Stimulated activated CD8-positive, alpha-beta memory T cell treated with anti-CD3 and anti-CD28 coated beads, Interleukin-4, amount 100 ng/mL, for 48 hours (primary cell): ENCODE data around the gene DNM1.

Source experiments
- DNase-seq: peaks from one replicate; pipeline ENCODE4 v3.0.0-alpha.2; 2020

The DNM1 gene

GRCh38 chr9:128206484-128206883 lies 3.3 kb downstream of the DNM1 start:
- no peak for DNase-seq

GRCh38 chr9:128206916-128207910 lies 4.0 kb downstream of the DNM1 start:
- DNase-seq: no peak

- no peak for DNase-seq
These were observed 5.2 kb downstream of the DNM1 start for GRCh38 chr9:128208386-128208785.

GRCh38 chr9:128208946-128209669 lies 5.9 kb downstream of the DNM1 start:
- DNase-seq: no peak

GRCh38 chr9:128211186-128211980 lies 8.2 kb downstream of the DNM1 start:
- no peak for DNase-seq

GRCh38 chr9:128211981-128212281 lies 8.8 kb downstream of the DNM1 start:
- DNase-seq: no peak

GRCh38 chr9:128213746-128214497 lies 10.7 kb downstream of the DNM1 start:
- DNase-seq: no peak

GRCh38 chr9:128214571-128215490 lies 11.7 kb downstream of the DNM1 start:
- DNase-seq: no peak

- no peak for DNase-seq
These were observed 12.6 kb downstream of the DNM1 start for GRCh38 chr9:128215491-128216409.

- no peak for DNase-seq
These were observed 13.8 kb downstream of the DNM1 start for GRCh38 chr9:128216781-128217553.

GRCh38 chr9:128218172-128218517 lies 15.0 kb downstream of the DNM1 start:
- no peak for DNase-seq

- DNase-seq: peak; percentile 98
These were observed 15.6 kb downstream of the DNM1 start for GRCh38 chr9:128218518-128219389.

GRCh38 chr9:128219831-128220230 lies 16.7 kb downstream of the DNM1 start:
- DNase-seq: no peak

- DNase-seq: no peak
These were observed 18.8 kb downstream of the DNM1 start for GRCh38 chr9:128222026-128222425.

- no peak for DNase-seq
These were observed 19.9 kb downstream of the DNM1 start for GRCh38 chr9:128222880-128223670.

- DNase-seq: no peak
These were observed 21.7 kb downstream of the DNM1 start for GRCh38 chr9:128224877-128225276.

GRCh38 chr9:128225770-128226411 lies 22.7 kb downstream of the DNM1 start:
- DNase-seq: no peak
